VCaP (cell line): ENCODE data around the gene ANAPC5.
A peak's percentile ranks its signal among the peaks of the same experiment; 100 is the strongest.

ENCODE experiments used
- H3K27ac ChIP-seq: fragments of 450-650 bp; 2 replicates; pipeline ENCODE4 v1.5.1; 2017
- CTCF ChIP-seq: fragments of 450-650 bp; conservative IDR thresholded peaks from 2 replicates; pipeline ENCODE4 v1.5.1; 2017; ENCODE audit warnings: mild to moderate bottlenecking, moderate library complexity

The ANAPC5 gene

GRCh38 chr12:121351820-121352681, at the start of gene ANAPC5:
Gene ANAPC5, minus strand, starts transcription at chr12:121352411. Its CDS starts 71 bp downstream, at chr12:121352340.
- H3K27ac ChIP-seq = peak within 1 kb of the TSS; percentile 92

DNA sequence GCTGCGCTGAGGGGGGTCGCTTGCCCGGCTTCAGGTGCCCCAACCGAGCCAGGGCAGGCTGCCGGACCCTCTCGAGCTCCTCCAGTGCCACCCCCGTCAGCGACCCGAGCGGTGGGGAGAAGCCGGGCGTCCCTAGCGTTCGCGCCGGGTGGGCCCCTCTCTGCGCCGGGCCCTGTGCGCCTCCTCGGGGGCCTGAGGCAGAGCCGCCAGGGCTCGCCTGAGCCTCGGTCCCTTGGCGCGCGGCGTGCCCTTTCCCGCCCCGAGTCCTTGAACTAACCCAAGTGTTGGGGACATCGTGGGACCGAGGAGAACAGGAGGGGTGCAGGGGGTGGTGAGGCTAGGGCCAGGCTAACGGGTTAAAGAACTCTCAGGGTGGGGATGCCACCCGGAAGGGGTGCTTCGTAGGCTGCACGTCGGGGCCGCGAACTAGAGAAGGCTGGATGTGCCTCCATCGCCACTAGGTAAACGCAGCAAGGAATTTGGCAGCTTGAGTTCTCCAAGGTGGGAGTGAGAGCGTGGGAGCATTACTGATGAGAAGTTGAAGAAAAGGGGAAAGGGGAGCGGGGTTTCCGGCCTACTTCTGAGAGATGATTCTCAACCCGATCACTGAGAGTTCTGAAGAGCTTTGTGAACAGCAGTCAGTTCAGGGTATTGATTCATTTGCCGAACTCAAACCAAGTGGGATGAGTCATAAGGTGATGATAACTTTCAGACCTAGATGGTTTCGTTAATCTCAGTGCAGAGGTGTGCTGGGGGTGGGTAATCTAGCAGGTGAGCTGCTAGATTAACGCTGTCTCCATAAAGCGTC, 48.3 kb upstream of the ANAPC5 start:
- TF ChIP-seq CTCF = no peak
- peak overlapping the region; percentile 97 for H3K27ac ChIP-seq

More at GRCh38 chr12:121351820-121352681, at the start of gene ANAPC5:
- no peak for TF ChIP-seq CTCF

- TF ChIP-seq CTCF = no peak
- peak within 1 kb of the TSS; percentile 97 for H3K27ac ChIP-seq
These were observed 47.5 kb upstream of the ANAPC5 start, which contains the start of gene RNF34 for GRCh38 chr12:121399391-121400331. Gene RNF34, plus strand, starts transcription at chr12:121400118. Its CDS starts 95 bp downstream, at chr12:121400213.

DNA sequence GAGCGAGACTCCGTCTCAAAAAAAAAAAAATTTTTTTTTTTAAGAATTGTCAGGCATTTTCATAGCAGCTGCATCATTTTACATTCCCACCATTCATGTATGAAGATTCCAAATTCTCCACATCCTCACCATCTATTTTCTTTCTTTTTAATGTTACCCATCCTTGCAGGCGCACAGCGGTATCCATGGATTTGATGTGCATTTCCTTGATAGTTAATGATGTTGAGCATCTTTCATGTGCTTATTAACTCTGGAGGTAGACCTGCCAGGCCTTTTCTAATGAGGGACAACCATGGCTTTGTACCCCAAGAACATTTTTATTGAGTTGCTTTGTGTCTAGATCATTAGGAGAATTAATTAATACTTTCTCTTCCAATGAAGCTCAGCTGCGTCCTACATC, 46.1 kb upstream of the ANAPC5 start:
- TF ChIP-seq CTCF = no peak
- H3K27ac ChIP-seq = peak overlapping the region; percentile 97

DNA sequence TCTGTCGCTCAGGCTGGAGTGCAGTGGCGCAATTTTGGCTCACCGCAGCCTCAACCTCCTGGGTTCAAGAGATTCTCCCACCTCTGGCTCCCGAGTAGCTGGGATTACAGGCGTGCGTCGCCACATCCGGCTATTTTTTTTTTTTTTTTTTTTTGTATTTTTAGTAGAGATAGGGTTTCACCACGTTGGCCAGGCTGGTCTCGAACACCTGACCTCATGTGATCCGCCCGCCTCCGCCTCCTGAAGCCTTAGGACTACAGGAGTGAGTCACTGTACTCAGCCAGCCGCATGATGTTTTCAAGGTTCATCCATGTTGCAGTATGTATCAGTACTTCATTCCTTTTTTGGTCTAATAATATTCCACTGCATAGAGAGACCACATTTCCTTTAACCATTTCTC, 45.3 kb upstream of the ANAPC5 start:
- no peak for TF ChIP-seq CTCF

DNA sequence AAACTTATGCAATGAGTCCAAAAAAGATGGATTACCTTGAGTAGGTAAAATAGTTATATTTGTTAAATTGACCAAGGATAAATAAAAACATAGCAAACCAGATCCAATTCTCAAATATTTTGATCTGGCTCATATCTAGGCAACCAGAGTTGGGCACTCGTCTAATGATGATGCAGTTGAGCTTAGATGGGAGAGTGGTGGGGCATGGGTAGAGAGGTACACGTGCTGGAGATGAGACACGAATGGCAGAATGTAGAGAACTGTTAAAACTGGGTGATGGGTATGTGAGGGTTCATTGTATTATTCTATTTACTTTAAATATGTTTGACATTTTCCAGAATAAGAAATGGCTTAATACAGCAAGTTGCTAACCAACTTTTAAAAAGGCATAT, 40.1 kb upstream of the ANAPC5 start:
- H3K27ac ChIP-seq = no peak overlapping the region
- no peak for TF ChIP-seq CTCF

More for the DNA sequence above, 45.3 kb upstream of the ANAPC5 start:
- no peak overlapping the region for H3K27ac ChIP-seq
